Naive thymus-derived CD4-positive, alpha-beta T cell (primary cell): ENCODE results near the gene RAB44. TPM values are rescaled to one million over a fixed set of nuclear protein-coding genes. Genes with fewer than 3 reads are reported as not detected.
A peak's percentile ranks its signal among the peaks of the same experiment; 100 is the strongest.

ENCODE experiments used
- ATAC-seq: fragments of 150-1000 bp; cut with Tn5 transposase; 2 replicates; pipeline ENCODE4 v1.10.0; 2021; ENCODE audit warnings: mild to moderate bottlenecking, moderate library complexity
- CTCF ChIA-PET: fragments of 350-600 bp; sonication (Branson Sonifier 250); formaldehyde crosslinking; loops from one replicate; lab custom pipeline; 2021; ENCODE audit warnings: antibody characterized with exemption; lab: Charles Lee
- POLR2A ChIA-PET: fragments of 350-600 bp; sonication (Branson Sonifier 250); formaldehyde crosslinking; loops from one replicate; lab custom pipeline; 2021; ENCODE audit warnings: antibody characterized with exemption, inconsistent platforms; lab: Charles Lee
- DNase-seq, 9 donors: peaks; one replicate each; pipeline versions ENCODE4 v3.0.0 to v3.0.0-alpha.2; 2020 to 2022; ENCODE audit warnings: mixed read lengths in 1 of 9
- H3K27ac ChIP-seq: one replicate; pipeline ENCODE4 v1.7.0; 2013; ENCODE audit warnings: mild to moderate bottlenecking, low read depth, low read length, moderate library complexity
- H3K27me3 ChIP-seq, 2 donors: one replicate each; pipeline ENCODE4 v1.7.0; 2013; ENCODE audit warnings: low read length in 2 of 2, mild to moderate bottlenecking in 2 of 2, moderate library complexity in 2 of 2; ENCODE audit not compliant: control insufficient read depth in 2 of 2, insufficient read depth in 2 of 2
- H3K36me3 ChIP-seq, 3 experiments: 1 replicate in 2 of 3; 2 replicates in 1 of 3; pipeline ENCODE4 v1.7.0; 2013; ENCODE audit warnings: low read length in 3 of 3, mild to moderate bottlenecking in 3 of 3, moderate library complexity in 1 of 3; ENCODE audit not compliant: insufficient read depth in 3 of 3, control insufficient read depth in 2 of 3
- H3K4me1 ChIP-seq, 2 donors: one replicate each; pipeline ENCODE4 v1.7.0; 2013; ENCODE audit warnings: low read length in 2 of 2, mild to moderate bottlenecking in 2 of 2, moderate library complexity in 1 of 2; ENCODE audit not compliant: control insufficient read depth in 2 of 2, insufficient read depth in 2 of 2
- H3K4me3 ChIP-seq: 2 replicates; pipeline ENCODE4 v1.7.0; 2013; ENCODE audit warnings: mild to moderate bottlenecking, low read length
- H3K9me3 ChIP-seq, 3 experiments: 1 replicate in 2 of 3; 2 replicates in 1 of 3; pipeline ENCODE4 v1.7.0; 2013; ENCODE audit warnings: low read length in 3 of 3; ENCODE audit not compliant: control insufficient read depth in 2 of 3
- H3K27ac Mint-ChIP-seq, 9 donors: one replicate each; pipeline ENCODE4 v1.8.0; 2020 to 2022; ENCODE audit warnings: mixed read lengths in 9 of 9, mild to moderate bottlenecking in 8 of 9, moderate library complexity in 5 of 9, inconsistent platforms in 2 of 9
- H3K27me3 Mint-ChIP-seq, 5 donors: one replicate each; pipeline ENCODE4 v1.8.0; 2021 to 2022; ENCODE audit warnings: mixed read lengths in 5 of 5, mild to moderate bottlenecking in 1 of 5
- H3K36me3 Mint-ChIP-seq, 5 donors: one replicate each; pipeline ENCODE4 v1.8.0; 2020 to 2022; ENCODE audit warnings: mixed read lengths in 5 of 5, mild to moderate bottlenecking in 3 of 5, inconsistent platforms in 1 of 5
- H3K4me1 Mint-ChIP-seq, 7 donors: one replicate each; pipeline ENCODE4 v1.8.0; 2020 to 2022; ENCODE audit warnings: mixed read lengths in 7 of 7, mild to moderate bottlenecking in 3 of 7, inconsistent platforms in 1 of 7
- H3K4me3 Mint-ChIP-seq, 10 donors: one replicate each; pipeline ENCODE4 v1.8.0; 2020 to 2022; ENCODE audit warnings: mild to moderate bottlenecking in 10 of 10, mixed read lengths in 10 of 10, moderate library complexity in 6 of 10, inconsistent platforms in 2 of 10
- H3K9me3 Mint-ChIP-seq, 11 donors: one replicate each; pipeline ENCODE4 v1.8.0; 2020 to 2022; ENCODE audit warnings: mixed read lengths in 11 of 11, mild to moderate bottlenecking in 4 of 11, inconsistent platforms in 1 of 11, moderate library complexity in 1 of 11
- intact Hi-C, 2 donors: fragments of 100-400 bp; cut with micrococcal nuclease; formaldehyde crosslinking; loops; one replicate each; pipeline ENCODE4 v1.15.1; 2023
- polyA plus RNA-seq, 2 donors: library from polyadenylated mRNA; unstranded; fragments of 300-500 nt; fragmentation: Illumina TruSeq; gene quantifications; one replicate each; pipeline ENCODE4 v1.2.3, GENCODE V29; 2021
- total RNA-seq, 6 experiments: library from RNA in 5 of 6; stranded (reverse) in 5 of 6; gene quantifications; 1 replicate in 5 of 6; 2 replicates in 1 of 6; pipeline ENCODE4 v1.2.3 and lab custom pipeline; 2021 to 2026

RAB44 gene
- total and polyA plus RNA-seq, 7 experiments from 2014 or later = 0.07 to 10.1 (median 1.8) TPM; not detected in 4

DNA sequence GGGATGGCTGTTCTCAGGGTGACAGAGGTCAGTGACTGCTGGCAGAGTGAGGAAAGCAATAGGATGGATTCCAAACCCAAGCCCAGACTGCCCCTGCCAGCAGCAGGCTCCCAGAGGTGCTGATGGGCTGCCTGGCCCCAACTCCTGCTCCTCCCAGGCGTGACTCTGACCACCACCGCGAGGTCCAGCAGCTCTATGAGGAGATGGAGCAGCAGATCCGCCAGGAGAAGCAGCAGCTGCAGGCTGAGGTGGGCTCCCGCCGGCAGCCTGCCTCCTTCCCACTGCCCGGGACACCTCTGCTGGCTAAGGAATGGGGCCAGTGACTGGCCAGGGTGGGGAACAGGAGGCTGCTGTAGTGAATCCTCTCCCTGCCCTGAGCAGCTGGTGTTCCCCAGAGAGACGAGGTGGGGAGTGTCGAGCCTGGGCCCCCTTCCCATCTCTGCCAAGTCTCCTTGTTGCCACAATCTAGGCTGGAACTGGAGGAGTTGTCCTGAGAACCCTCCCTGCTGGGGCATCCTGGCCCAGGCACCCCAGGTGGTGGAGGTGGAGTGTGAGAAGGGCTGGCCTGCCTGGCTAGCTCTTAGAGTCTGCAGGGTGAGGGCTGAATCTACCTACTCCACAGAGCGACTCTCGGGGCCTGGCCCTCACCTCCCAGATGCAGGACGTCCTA is 20.4 kb downstream of the RAB44 start:
- Histone ChIP-seq H3K36me3 (no peaks in the 10 kb centered on the region), H3K9me3 (no peaks in the 10 kb centered on the region), H3K27me3 (no peaks in the 10 kb centered on the region), H3K4me1 (no peaks in the 10 kb centered on the region), H3K27ac (no peak overlapping the region), H3K4me3 (no peak overlapping the region)
- H3K27ac Mint-ChIP-seq = no peak overlapping the region
- H3K27me3 Mint-ChIP-seq = peaks cover 0 to 9% (median 0%) of the 10 kb centered on the region in 5 donors
- no peaks in the 10 kb centered on the region for H3K9me3 Mint-ChIP-seq
- no peaks in the 10 kb centered on the region for H3K36me3 Mint-ChIP-seq
- ChIA-PET POLR2A (no interaction called here), CTCF (no interaction called here)
- intact Hi-C loops = no loop called here
- ATAC-seq = no peak
- DNase-seq = no peak
- H3K4me1 Mint-ChIP-seq = peaks cover 0 to 4% (median 0%) of the 10 kb centered on the region in 7 donors
- no peak overlapping the region for H3K4me3 Mint-ChIP-seq

DNA sequence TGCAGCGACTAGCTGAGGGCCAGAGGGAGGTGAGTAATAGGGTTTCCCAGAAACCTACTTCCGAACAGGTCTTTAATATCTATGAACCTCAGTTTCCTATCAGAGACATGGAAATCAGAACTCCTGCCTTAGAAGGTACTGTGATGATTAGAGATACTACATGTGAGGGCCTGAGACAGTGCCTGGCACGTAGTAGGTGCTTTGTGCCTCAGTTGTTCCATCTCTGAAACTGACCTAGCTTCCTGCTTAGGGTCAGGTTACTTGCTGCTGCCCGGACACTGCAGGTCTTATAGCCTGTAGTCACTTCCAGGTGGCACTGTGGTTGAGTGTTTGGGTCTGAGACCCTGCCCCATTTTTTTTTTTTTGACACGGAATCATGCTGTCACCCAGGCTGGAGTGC is 20.9 kb downstream of the RAB44 start:
- Histone ChIP-seq H3K27me3 (no peaks in the 10 kb centered on the region), H3K27ac (no peak overlapping the region), H3K4me1 (no peaks in the 10 kb centered on the region), H3K36me3 (no peaks in the 10 kb centered on the region), H3K9me3 (no peaks in the 10 kb centered on the region), H3K4me3 (no peak overlapping the region)
- ChIA-PET POLR2A (no interaction called here), CTCF (no interaction called here)
- Mint-ChIP-seq H3K27ac (no peak overlapping the region), H3K36me3 (no peaks in the 10 kb centered on the region), H3K4me1 (peaks cover 0 to 4% (median 0%) of the 10 kb centered on the region in 7 donors), H3K9me3 (no peaks in the 10 kb centered on the region), H3K4me3 (no peak overlapping the region), H3K27me3 (peaks cover 0 to 5% (median 0%) of the 10 kb centered on the region in 5 donors)
- DNase-seq = no peak
- intact Hi-C loops = no loop called here
- ATAC-seq = no peak

DNA sequence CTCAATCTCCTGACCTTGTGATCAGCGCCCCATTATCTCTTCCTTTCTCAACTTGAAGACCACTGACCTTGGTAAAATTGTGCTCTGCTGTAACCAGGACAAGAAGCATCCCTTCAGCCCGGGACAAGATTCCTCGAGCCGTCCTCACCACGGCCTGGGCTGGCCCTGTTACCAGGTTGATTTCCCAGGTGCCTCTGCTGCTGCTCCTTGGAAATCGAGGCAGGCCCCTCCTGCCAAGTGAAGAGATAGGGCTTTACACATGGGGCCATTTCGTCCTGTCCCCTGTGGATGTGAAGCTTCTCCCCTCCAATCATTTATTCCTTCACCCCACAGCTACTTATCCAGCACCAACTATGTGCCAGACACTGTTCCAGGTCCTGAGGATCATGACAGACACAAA is 21.5 kb downstream of the RAB44 start:
- no peaks in the 10 kb centered on the region for H3K27me3 ChIP-seq
- DNase-seq (no peak), ATAC-seq (no peak)
- Mint-ChIP-seq H3K36me3 (no peaks in the 10 kb centered on the region), H3K27me3 (peaks cover 0 to 4% (median 0%) of the 10 kb centered on the region in 5 donors), H3K27ac (peak overlapping the region in 1 of 9 donors; percentile 72), H3K4me3 (no peak overlapping the region), H3K4me1 (peaks cover 0 to 4% (median 0%) of the 10 kb centered on the region in 7 donors), H3K9me3 (no peaks in the 10 kb centered on the region)
- no peaks in the 10 kb centered on the region for H3K36me3 ChIP-seq
- ChIA-PET POLR2A (no interaction called here), CTCF (no interaction called here)
- H3K4me1 ChIP-seq = no peaks in the 10 kb centered on the region
- no peak overlapping the region for H3K27ac ChIP-seq
- no peak overlapping the region for H3K4me3 ChIP-seq
- intact Hi-C loops = no loop called here
- no peaks in the 10 kb centered on the region for H3K9me3 ChIP-seq

DNA sequence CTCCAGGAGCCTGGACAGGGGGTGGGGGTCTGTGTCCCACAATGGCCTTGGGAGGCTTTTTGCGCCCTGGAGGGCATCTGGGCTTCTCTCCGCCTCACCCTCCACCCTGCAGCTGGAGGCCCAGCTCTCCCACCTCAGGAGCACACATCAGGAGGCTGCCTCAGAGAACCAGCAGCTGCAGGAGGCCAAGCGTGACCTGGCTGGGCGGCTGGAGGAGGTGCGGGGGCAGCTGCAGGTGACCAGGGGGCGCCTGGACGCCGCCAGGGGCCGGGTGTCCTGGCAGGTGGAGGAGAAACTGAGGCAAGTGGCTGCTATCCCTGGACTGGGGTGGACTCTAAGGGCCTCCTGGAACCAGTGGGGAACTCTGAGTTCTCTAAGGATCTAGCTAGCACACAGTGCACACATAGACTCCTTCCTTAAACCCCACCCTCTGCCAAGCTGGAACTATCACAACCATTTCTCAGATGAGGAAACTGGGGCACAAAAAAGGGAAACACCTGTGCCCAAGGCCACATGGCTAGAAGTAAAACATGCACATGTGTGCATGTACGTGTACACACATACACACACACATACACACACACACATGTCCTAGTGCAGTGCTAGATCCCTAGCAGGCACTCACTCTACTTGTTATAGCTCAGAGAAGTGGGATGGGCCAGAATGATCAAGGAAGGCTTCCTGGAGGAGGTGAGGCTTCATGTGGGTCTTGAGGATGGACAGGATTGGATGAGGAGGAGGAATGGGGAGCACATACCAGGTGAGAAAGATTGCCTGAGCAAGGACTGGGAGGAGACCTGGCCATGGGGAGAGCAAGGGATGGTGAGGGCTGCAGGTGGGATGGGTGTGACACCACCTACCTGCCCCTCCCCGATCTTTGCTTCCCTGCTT is 22.9 kb downstream of the RAB44 start:
- ATAC-seq (no peak), DNase-seq (no peak)
- no peaks in the 10 kb centered on the region for H3K36me3 ChIP-seq
- Mint-ChIP-seq H3K9me3 (no peaks in the 10 kb centered on the region), H3K4me1 (peaks cover 0 to 12% (median 0%) of the 10 kb centered on the region in 7 donors), H3K27me3 (peaks cover 0 to 4% (median 0%) of the 10 kb centered on the region in 5 donors), H3K27ac (peak overlapping the region in 1 of 9 donors; percentile 2), H3K4me3 (no peak overlapping the region), H3K36me3 (no peaks in the 10 kb centered on the region)
- POLR2A ChIA-PET = interaction anchor here (1.1 kb wide), 1 partner anchor 518 kb away, joined by 3 read pairs; no protein-coding TSS in a partner anchor
- no peaks in the 10 kb centered on the region for H3K27me3 ChIP-seq
- intact Hi-C loops = loop anchor here in 1 of 2 donors (5.0 kb wide), 1 partner anchor 37 kb away; no protein-coding TSS in a partner anchor
- no peak overlapping the region for H3K4me3 ChIP-seq
- H3K27ac ChIP-seq = no peak overlapping the region
- CTCF ChIA-PET = no interaction called here
- H3K9me3 ChIP-seq = no peaks in the 10 kb centered on the region
- no peaks in the 10 kb centered on the region for H3K4me1 ChIP-seq

DNA sequence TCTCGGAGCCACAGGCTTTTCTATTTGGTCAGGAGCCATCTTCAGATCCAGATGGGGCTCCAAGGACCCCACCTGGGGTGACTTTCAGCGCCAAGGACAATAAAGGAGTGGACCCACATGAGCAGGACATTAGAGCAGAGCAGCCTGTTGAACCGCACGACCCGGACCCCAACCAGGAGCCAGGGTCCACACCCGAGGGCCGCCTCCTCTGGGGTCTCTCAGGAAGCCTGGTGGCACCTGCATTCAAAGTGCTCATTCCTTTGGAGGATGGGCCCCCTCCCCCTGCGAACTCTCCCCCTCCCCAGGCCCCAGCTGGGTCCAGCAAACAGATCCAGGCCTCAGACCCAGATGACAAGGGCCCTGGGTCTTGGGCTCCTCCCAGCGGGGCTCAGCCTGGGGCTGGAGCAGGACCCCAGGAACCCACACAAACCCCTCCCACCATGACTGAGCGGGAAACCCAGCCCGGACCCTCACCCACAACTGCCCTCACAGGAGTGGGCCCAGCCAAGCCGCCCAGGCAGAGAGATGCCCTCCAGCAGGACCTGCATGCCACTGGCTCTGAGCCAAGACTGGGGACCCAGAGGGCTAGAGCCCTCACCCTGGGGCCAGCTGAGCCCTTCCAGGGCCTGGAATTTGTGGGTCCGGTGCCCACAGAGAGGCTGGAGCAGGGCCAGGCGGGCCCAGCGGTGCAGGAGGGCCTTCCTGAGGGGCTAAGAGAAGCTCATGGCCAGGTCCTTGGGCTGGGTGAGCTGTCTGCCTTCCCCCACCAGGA is 23.9 kb downstream of the RAB44 start:
- no peak overlapping the region for H3K27ac Mint-ChIP-seq
- Histone ChIP-seq H3K9me3 (no peaks in the 10 kb centered on the region), H3K27me3 (no peaks in the 10 kb centered on the region), H3K4me1 (no peaks in the 10 kb centered on the region), H3K4me3 (no peak overlapping the region), H3K27ac (no peak overlapping the region), H3K36me3 (no peaks in the 10 kb centered on the region)
- peaks cover 0 to 4% (median 0%) of the 10 kb centered on the region in 5 donors for H3K27me3 Mint-ChIP-seq
- intact Hi-C loops = loop anchor here in 1 of 2 donors (5.0 kb wide), 1 partner anchor 36 kb away; no protein-coding TSS in a partner anchor
- no peaks in the 10 kb centered on the region for H3K36me3 Mint-ChIP-seq
- ChIA-PET POLR2A (interaction anchor here (0.7 kb wide), 1 partner anchor 99 kb away, joined by 3 read pairs; no protein-coding TSS in a partner anchor), CTCF (interaction anchor here (0.6 kb wide), 1 partner anchor 51 kb away, joined by 3 read pairs; no protein-coding TSS in a partner anchor)
- DNase-seq (no peak), ATAC-seq (no peak)
- H3K4me3 Mint-ChIP-seq = no peak overlapping the region
- no peaks in the 10 kb centered on the region for H3K9me3 Mint-ChIP-seq
- H3K4me1 Mint-ChIP-seq = peaks cover 0 to 19% (median 0%) of the 10 kb centered on the region in 7 donors

DNA sequence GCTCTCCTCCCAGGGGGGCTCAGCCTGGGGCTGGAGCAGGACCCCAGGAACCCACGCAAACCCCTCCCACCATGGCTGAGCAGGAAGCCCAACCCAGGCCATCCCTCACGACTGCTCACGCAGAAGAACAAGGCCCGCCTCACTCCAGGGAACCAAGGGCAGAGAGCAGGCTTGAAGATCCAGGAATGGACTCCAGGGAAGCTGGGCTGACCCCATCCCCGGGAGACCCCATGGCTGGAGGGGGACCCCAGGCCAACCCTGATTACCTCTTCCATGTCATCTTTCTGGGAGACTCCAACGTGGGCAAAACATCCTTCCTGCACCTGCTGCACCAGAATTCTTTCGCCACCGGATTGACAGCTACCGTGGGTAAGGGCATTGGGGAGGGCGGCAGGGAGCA is 24.7 kb downstream of the RAB44 start:
- intact Hi-C loops = loop anchor here in 1 of 2 donors (5.0 kb wide), 1 partner anchor 35 kb away; no protein-coding TSS in a partner anchor

More for the DNA sequence above, 24.7 kb downstream of the RAB44 start:
- no peaks in the 10 kb centered on the region for H3K36me3 Mint-ChIP-seq
- DNase-seq (no peak), ATAC-seq (no peak)
- H3K27ac Mint-ChIP-seq = no peak overlapping the region
- Histone ChIP-seq H3K4me3 (no peak overlapping the region), H3K4me1 (no peaks in the 10 kb centered on the region), H3K36me3 (no peaks in the 10 kb centered on the region), H3K9me3 (no peaks in the 10 kb centered on the region), H3K27ac (no peak overlapping the region), H3K27me3 (no peaks in the 10 kb centered on the region)
- H3K27me3 Mint-ChIP-seq = peaks cover 0 to 4% (median 0%) of the 10 kb centered on the region in 5 donors
- H3K4me1 Mint-ChIP-seq = peaks cover 0 to 27% (median 5%) of the 10 kb centered on the region in 7 donors
- ChIA-PET CTCF (interaction anchor here (0.6 kb wide), 1 partner anchor 52 kb away, joined by 3 read pairs; no protein-coding TSS in a partner anchor), POLR2A (interaction anchor here (0.7 kb wide), 1 partner anchor 98 kb away, joined by 3 read pairs; no protein-coding TSS in a partner anchor)
- H3K9me3 Mint-ChIP-seq = no peaks in the 10 kb centered on the region
- H3K4me3 Mint-ChIP-seq = no peak overlapping the region
